OCI-M2 (cell line): Measurements from ENCODE around the gene WDR44.

Source experiments
- DNase-seq: peaks from one replicate; lab custom pipeline; 2025; ENCODE audit not compliant: unreplicated experiment; lab: John Stamatoyannopoulos, UW

The WDR44 gene

DNA sequence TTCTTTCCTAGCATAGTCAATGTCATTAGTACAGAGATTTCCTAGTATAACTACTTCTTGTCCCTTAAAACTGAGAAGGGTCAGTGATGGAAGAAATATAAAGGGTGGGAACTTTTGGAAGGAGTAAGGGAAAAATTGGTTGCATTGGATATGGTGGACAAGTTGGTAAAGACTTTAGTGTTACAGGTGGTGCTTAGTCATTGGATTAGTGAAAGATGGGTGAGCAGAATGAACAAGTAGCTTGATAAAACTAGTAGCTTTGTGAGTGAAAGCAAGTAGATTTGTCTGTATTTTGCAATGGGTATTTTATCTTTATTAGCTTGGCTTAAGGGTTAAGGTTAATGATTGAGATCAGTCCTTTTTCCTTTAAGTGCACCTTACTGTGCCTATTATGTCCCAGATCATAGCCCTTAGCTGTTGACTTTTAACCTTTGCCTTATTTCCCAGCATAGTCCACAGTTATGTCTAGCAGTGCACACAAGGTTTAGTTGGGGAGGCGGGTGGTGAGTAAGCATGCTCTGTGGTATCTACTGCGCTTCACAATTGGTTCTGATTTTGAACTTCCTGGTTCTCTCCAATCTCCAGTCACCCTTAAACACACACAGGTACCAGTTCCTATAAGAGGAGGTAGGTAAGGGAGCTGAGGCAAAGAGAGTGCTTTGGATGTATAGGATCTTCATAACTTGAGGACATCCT, 9.5 kb downstream of the WDR44 start:
- no peak for DNase-seq

DNA sequence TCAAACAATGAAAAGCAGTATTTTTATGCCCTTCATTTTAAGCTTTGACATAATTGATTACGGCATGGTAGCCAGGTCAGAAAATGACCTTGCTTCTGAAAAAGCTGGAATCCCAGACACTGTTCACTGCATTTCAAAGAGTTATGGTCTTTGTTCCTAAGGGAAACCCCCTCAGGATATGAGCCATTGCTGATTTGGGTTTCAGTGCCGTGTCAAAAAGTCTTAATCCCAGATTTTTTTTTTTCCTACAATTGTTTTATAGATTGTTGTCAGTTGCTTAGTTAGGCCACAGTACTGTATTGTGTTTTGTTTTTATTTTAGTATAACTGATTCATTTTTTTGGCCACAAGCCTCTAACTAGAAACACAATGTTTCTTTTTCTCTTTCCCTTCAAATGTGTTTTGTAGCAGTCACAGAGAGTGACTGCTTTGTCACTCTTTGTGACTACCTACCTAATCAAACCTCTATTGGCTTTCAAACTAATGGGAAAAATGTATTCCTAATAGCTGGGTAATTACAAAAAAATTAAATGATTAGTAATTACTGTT, 10.3 kb downstream of the WDR44 start:
- DNase-seq: no peak

- no peak for DNase-seq
These were observed 14.7 kb downstream of the WDR44 start for GRCh38 chrX:118360429-118361125.

DNA sequence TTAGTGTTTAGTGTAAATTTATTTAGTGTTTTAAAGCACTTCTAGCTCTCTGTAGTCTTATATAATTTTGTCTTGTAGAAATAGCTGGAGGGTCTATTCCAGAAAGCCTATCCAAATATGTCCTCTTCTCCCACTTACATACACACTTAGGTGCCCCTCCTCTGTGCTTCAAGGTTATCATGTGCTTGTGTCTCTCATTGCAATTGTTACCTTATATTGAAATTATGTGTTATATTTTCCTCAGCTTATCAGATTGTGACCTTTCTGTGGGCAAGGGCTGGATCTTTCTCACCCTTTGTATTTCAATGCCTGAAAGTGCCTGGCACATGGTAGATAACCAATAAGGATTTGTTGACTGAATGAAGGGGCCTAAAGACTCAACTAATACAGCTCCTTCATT, 18.4 kb downstream of the WDR44 start:
- DNase-seq: no peak

- no peak for DNase-seq
These were observed 21.4 kb downstream of the WDR44 start for GRCh38 chrX:118367338-118367737.

GRCh38 chrX:118368398-118368797, 22.5 kb downstream of the WDR44 start:
- DNase-seq: no peak

DNA sequence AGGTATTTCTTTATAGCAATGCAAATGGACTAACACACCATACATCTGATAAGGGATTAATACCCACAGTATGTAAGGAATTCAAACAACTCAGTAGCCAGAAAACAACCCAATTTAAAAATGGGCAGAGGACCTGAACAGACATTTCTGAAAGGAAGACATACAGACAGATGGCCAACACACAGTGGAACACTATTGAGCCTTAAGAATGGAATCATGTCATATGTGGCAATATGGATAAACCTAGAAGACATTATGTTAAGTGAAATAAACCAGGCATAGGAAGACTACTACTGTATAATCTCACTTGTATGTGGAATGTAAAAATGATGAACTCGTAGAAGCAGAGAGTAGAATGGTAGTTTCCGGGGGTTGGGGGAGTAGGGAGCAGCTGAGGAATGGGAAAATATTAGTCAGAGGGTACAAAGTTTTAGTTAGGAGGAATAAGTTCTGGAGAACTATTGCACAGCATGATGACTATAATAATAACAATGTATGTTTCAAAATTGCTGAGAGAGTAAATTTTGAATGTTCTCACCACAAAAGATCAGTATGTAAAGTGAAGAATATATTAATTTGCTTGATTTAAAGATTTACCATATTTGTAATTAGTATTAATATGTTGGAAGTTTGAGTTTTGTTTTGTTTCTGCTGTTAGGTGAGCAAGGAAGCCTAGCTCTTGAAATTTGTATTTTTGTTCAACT, 25.2 kb downstream of the WDR44 start:
- DNase-seq: no peak

- DNase-seq: no peak
These were observed 27.6 kb downstream of the WDR44 start for GRCh38 chrX:118373538-118373937.

DNA sequence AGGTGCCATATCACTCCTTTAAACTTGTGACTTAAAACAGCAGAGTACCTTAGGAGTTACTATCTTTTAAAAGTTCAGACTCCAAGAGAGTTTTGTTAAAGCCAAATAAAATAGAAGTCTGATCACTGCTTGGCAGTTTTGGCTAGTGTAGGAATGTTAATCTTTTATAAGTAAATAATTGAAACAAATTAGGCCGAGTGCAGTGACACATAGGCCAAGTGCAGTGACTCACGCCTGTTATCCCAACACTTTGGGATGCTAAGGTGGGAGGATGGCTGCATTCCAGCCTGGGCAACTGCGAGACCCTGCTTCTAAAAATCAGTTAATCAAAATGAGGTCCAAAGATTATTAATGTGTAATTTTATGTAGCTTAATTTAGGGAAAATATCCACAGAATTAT, 37.2 kb downstream of the WDR44 start:
- DNase-seq: no peak

GRCh38 chrX:118392716-118393115, 46.8 kb downstream of the WDR44 start:
- DNase-seq: no peak

DNA sequence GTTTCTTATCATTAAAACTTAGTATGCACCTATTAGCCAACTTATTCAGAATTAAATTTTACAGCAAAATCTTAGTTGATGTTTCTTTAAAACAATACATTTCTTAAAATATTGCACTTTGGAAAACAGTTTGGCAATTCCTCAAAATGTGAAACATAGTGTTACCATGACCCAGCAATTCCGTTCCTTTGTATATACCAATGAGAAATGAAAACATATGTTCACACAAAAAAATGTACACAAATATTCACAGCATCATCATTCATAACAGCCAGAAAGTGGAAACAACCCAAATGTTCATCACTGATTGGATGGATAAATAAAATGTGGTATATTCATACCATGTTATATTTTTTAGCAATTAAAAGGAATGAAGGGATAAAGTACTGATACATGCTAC, 50.2 kb downstream of the WDR44 start:
- no peak for DNase-seq

DNA sequence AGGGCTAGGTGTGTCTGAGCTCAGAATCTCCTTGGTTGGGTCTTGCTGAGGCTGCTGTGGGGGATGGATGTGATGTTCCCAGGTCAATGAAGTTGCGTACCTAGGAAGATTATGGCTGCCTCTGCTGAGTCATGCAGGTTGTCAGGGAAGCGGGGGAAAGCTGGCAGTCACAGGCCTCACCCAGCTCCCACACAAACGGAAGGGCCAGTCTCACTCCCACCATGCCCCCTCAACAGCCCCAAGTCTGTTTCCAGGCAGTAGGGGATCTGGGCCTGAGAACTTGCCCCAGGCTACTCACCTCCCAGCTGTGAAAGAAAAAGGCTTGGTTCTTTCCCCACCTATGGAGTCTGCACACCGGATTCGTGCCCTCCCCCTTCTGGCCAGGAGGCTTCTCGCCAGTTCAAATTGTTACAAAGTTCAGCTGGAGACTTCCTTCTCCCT, 72.9 kb downstream of the WDR44 start:
- DNase-seq: no peak

DNA sequence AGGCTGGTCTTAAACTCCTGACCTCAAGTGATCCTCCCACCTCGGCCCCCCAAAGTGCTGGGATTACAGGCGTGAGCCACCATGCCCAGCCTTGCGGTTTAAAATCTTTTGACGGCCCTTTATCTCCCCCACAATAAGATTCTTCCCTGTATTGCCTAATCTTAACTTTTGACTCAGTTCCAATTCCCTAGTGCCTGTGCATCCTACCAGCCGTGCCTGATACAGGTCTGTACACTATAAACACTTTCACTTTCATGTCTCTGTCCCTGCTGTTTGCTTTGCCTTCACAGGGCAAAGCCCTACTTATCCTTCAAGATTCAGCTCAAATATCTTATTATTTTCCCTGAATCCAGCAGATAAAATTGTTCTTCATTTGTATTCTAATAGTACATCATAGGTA, 74.6 kb downstream of the WDR44 start:
- DNase-seq: no peak

GRCh38 chrX:118423558-118423957, 77.7 kb downstream of the WDR44 start:
- no peak for DNase-seq

DNA sequence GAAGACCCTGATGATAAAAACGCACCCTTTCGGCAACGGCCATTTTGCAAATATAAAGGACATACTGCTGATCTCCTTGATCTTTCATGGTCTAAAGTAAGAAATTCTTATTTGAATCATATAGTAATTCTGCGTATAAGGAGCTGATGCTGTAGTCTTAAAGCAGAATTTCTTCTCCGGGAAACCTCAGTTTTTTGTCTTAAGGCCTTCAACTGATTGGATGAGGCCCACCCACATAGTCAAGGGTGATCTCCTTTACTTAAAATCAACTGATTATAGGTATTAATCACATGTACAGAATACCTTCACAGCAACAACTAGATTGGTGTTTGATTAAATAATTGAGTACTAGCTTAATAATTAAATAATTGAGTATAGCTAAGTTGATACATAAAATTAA, 86.9 kb downstream of the WDR44 start:
- DNase-seq: no peak

DNA sequence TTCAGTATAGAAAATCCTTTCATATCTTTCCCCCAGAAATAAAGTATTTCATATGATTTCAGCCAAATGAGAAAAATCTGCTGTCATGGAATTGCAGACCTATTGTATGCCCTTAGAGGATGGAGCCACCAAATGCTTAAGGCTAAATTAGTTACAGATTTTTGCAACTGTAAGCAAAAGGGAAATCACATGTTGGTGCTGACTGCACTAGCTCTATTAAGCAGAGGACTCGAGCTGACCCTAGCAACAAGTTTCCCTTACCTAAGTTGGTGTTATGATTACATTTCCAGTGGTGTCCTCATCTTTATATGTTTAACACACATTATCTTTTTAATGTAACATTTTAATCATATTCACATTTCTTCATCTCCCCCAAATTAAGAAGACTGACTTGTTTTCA, 91.4 kb downstream of the WDR44 start:
- no peak for DNase-seq

DNA sequence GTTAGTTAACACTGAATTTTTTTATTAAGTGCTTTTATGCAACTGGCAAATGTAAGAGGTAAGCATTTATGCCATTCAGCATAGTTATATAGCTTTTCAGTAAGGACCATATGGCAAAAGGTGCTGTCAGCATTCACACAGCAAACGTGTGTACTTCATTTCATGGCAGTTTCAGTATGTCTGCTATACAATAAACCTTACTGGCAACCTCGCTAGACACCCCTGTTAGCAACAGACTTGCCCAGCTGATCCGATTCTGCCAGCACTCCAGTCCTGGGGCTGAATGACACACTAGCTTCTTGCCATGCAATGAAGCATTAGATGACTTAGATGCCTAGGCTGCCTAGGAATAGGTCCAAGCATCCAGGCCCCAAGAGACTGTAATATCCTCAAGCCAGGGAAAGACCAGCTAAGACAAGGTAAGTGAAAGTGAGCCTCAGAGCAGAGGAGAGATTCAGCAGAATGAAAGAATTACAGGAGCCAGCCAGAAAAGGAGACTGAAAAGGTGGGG, 102.4 kb downstream of the WDR44 start:
- DNase-seq: no peak

GRCh38 chrX:118455013-118455412, 109.1 kb downstream of the WDR44 start:
- no peak for DNase-seq

DNA sequence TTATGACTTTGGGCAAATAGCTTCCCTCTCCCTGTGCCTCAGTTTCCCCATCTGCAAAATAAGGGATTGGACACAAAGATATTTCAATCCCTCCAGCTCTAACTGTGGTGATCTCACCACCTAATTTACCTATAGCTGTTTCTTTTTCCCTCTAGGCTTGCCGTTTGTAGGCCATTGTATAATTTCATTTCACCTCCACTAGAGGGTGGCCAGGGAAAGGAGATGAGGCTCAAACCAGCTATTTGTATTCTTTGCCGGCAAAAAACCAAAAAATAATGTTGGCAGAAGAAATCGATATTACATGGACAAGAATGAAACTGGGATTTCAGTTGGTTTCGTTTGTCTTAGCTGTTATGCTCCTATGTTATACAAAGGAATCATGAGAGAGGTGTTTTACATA, 113.6 kb downstream of the WDR44 start:
- DNase-seq: no peak

DNA sequence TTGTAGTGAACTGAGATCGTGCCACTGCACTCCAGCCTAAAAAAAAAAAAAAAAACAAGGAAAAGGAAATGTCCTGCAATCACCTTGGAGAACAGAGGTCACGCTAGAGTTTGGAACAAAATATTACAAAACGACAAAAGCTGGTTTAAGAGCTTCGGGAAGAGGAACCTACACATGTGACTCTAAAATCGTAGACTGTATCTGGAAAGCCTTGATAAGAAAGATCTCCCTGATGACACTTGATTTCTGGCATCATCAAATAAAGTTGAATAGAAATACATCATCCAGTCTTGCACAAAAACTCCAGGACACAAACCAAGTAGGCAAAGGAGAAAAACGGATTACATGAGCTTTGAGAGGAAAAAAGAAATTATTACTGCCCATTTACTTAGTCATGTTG, 118.6 kb downstream of the WDR44 start:
- no peak for DNase-seq

GRCh38 chrX:118468122-118468521, 122.2 kb downstream of the WDR44 start:
- no peak for DNase-seq
